Cardiac muscle cell (in vitro differentiated cells and primary cell): ENCODE data around the gene ADGRL3. TPM values are rescaled to one million over a fixed set of nuclear protein-coding genes. Genes with fewer than 3 reads are reported as not detected.

ENCODE experiments used
- DNase-seq, 2 donors: peaks; one replicate each; pipeline versions ENCODE4 v3.0.0 to v3.0.0-alpha.2; 2010 to 2017; ENCODE audit warnings: low read depth in 1 of 2, low spot score in 1 of 2
- H3K27ac ChIP-seq: fragments of 200-600 bp; sonication (generic); 2 replicates; pipeline ENCODE4 v1.5.1; 2016
- H3K27me3 ChIP-seq: fragments of 200-600 bp; sonication (generic); 2 replicates; pipeline ENCODE4 v1.6.0; 2016; ENCODE audit warnings: control low read depth
- H3K36me3 ChIP-seq: fragments of 200-600 bp; sonication (generic); 2 replicates; pipeline ENCODE4 v1.5.1; 2016; ENCODE audit warnings: control low read depth
- H3K4me1 ChIP-seq: fragments of 200-600 bp; sonication (generic); 2 replicates; pipeline ENCODE4 v1.8.1; 2017; ENCODE audit warnings: low read depth, mild to moderate bottlenecking, mixed run types
- H3K4me3 ChIP-seq: fragments of 200-600 bp; sonication (generic); 2 replicates; pipeline ENCODE4 v1.5.1; 2016; ENCODE audit warnings: mild to moderate bottlenecking
- H3K9me3 ChIP-seq: fragments of 200-600 bp; sonication (generic); 2 replicates; pipeline ENCODE4 v1.5.1; 2017; ENCODE audit warnings: low read depth, mild to moderate bottlenecking, control low read depth
- polyA plus RNA-seq: library from polyadenylated mRNA; unstranded; fragments of >200 nt; fragmentation: Nextera tagmentation; extraction: Ambion mirVana; gene quantifications from 2 replicates; pipeline ENCODE4 v1.2.1, GENCODE V29; 2016
- total RNA-seq: library from RNA; depleted of rRNA; stranded (reverse); fragments of >200 nt; gene quantifications from 2 replicates; pipeline ENCODE4 v1.2.3, GENCODE V29; 2016
- TF ChIP-seq, protein P1 (sequence below): IDR thresholded peaks from 2 replicates; pipeline ENCODE4 v1.5.1; 2012; ENCODE audit warnings: low read depth, mild to moderate bottlenecking, low read length

The ADGRL3 gene
- total and polyA plus RNA-seq, 2 experiments from 2014 or later = 2.4 to 4.8 TPM

DNA sequence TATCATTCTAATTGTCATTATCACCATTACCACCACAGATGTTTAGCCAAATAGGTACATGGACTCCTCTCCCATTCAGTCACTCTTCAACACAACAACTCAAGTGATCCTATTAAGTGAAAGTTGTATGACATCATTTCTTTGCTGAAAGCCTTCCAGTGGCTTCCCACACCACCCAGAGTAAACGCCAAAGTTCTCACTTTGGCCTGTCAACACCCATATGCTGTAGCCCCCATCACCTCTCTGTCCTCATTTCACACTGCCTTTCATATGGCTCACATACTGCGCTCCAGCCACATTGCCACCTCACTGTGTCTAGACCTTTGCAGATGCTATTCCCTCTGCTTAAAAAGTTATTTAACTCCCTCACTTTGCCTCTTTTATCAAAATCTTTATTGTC, 682.3 kb downstream of the ADGRL3 start:
- TF ChIP-seq, protein P1, sequence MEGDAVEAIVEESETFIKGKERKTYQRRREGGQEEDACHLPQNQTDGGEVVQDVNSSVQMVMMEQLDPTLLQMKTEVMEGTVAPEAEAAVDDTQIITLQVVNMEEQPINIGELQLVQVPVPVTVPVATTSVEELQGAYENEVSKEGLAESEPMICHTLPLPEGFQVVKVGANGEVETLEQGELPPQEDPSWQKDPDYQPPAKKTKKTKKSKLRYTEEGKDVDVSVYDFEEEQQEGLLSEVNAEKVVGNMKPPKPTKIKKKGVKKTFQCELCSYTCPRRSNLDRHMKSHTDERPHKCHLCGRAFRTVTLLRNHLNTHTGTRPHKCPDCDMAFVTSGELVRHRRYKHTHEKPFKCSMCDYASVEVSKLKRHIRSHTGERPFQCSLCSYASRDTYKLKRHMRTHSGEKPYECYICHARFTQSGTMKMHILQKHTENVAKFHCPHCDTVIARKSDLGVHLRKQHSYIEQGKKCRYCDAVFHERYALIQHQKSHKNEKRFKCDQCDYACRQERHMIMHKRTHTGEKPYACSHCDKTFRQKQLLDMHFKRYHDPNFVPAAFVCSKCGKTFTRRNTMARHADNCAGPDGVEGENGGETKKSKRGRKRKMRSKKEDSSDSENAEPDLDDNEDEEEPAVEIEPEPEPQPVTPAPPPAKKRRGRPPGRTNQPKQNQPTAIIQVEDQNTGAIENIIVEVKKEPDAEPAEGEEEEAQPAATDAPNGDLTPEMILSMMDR = no peak
- Histone ChIP-seq H3K9me3 (no peaks in the 10 kb centered on the region), H3K4me1 (no peaks in the 10 kb centered on the region)

DNA sequence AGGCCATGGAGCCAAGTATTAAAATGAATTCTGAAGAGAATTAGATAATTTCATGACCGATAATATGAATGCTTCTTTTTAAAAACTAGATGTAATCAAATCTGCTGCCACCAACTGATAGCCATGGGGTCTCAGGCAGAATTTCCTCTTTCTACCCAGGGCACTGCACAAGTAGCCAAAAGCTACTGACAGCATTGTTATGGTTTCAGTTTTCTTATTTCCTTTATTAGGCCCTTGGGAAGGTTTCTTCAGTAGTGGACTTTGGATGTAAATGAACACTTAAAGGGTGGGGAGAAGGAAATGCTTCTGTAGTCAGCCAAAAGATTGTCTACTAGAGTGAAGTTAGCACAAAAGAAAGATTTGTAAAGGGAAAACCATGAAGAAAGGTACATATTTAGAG, 686.0 kb downstream of the ADGRL3 start:
- Histone ChIP-seq H3K4me3 (no peak overlapping the region), H3K27me3 (no peaks in the 10 kb centered on the region), H3K4me1 (no peaks in the 10 kb centered on the region), H3K27ac (no peak overlapping the region), H3K9me3 (no peaks in the 10 kb centered on the region), H3K36me3 (no peaks in the 10 kb centered on the region)
- TF ChIP-seq, protein P1 = no peak
- no peak for DNase-seq

More for the DNA sequence above, 682.3 kb downstream of the ADGRL3 start:
- no peak overlapping the region for H3K4me3 ChIP-seq
- H3K36me3 ChIP-seq = no peaks in the 10 kb centered on the region
- H3K27ac ChIP-seq = no peak overlapping the region
- no peak for DNase-seq
- H3K27me3 ChIP-seq = no peaks in the 10 kb centered on the region

DNA sequence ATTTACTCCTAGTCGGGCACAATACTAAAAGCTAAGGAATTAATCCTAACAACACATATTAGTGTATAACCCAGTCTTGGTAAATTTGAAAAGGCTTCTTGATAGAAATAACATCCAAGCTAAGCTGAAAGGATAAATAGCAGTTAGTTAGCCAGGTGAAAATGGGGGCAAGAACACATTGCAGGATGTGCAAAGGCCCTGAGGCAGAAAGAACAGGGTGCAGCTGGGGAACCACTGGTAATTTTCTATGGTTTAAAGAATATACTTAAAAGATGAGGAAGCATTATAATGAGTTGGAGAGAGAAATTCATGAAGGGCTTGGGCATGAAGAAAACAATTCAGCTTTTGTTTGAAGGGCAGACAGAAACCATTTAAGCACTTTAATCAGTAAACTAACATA, 689.0 kb downstream of the ADGRL3 start:
- no peaks in the 10 kb centered on the region for H3K36me3 ChIP-seq
- H3K27ac ChIP-seq = no peak overlapping the region
- no peaks in the 10 kb centered on the region for H3K9me3 ChIP-seq
- no peak for DNase-seq
- TF ChIP-seq, protein P1 = no peak
- peaks cover 2% of the 10 kb centered on the region for H3K27me3 ChIP-seq
- no peak overlapping the region for H3K4me3 ChIP-seq
- H3K4me1 ChIP-seq = no peaks in the 10 kb centered on the region

DNA sequence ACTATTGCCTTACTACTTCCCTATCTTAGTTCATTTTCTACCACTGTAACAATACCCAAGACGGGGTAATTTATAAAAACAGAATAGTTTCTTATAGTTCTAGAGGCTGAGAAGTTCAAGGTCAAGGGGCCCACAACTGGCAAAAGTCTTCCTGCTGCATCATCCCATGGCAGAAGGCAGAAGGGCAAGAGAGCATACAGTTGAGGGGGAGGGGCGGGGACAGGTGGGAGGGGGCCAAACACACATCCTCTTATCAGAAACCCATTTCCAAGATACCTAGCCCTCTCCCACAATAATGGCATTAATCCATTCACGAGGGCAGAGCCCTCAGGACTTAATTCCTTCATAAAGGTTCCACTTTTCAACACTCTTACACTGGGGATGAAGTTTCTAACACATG, 690.2 kb downstream of the ADGRL3 start:
- peaks cover 2% of the 10 kb centered on the region for H3K27me3 ChIP-seq
- no peaks in the 10 kb centered on the region for H3K4me1 ChIP-seq
- TF ChIP-seq, protein P1 = no peak
- H3K9me3 ChIP-seq = no peaks in the 10 kb centered on the region
- no peak overlapping the region for H3K4me3 ChIP-seq
- DNase-seq = no peak
- no peaks in the 10 kb centered on the region for H3K36me3 ChIP-seq
- no peak overlapping the region for H3K27ac ChIP-seq

DNA sequence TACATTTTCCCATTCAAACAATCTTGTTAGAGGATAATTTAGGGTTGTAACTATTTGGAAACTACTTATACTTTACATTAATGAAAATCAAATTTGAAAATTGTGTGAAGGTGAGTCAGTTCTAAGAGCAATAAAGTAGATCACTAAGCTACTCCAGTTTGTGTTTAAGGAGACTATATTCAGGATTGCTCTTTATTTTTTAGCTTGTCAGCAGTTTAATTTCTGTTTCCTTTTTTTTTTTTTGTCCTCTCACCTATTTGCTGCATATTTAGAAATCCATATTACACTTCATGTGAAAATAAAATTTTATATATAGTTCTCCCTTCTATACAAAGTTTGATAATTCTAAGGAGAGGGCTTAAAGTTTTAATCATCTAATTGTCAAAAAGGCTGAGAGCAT, 691.8 kb downstream of the ADGRL3 start:
- TF ChIP-seq, protein P1 = no peak
- Histone ChIP-seq H3K9me3 (no peaks in the 10 kb centered on the region), H3K27ac (no peak overlapping the region), H3K27me3 (peaks cover 2% of the 10 kb centered on the region), H3K4me1 (no peaks in the 10 kb centered on the region), H3K4me3 (no peak overlapping the region), H3K36me3 (no peaks in the 10 kb centered on the region)
- DNase-seq = no peak

DNA sequence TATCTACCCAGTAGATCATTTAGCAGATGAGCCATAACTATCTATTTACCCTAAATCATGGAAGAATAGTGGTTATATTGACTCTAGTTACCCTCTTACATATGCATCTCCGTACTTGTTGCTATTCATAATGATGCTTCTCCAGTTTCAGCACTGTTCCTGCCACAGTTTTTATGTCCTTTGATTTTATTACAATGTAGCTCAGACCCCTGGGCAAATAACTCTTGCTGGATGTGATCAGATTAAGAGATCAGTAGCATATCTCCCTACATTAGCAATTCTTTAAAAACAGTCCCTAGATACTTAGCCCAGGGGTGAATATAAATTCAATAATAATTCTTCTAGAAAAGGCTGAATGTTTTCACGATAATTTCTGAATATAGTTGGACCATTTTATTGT, 696.5 kb downstream of the ADGRL3 start:
- no peak for DNase-seq
- H3K36me3 ChIP-seq = no peaks in the 10 kb centered on the region
- H3K4me3 ChIP-seq = no peak overlapping the region
- H3K27ac ChIP-seq = no peak overlapping the region
- H3K27me3 ChIP-seq = no peaks in the 10 kb centered on the region
- no peaks in the 10 kb centered on the region for H3K9me3 ChIP-seq
- TF ChIP-seq, protein P1 = no peak
- H3K4me1 ChIP-seq = no peaks in the 10 kb centered on the region
